Measurements from ENCODE around the gene WDR20.

WDR20 gene

DNA sequence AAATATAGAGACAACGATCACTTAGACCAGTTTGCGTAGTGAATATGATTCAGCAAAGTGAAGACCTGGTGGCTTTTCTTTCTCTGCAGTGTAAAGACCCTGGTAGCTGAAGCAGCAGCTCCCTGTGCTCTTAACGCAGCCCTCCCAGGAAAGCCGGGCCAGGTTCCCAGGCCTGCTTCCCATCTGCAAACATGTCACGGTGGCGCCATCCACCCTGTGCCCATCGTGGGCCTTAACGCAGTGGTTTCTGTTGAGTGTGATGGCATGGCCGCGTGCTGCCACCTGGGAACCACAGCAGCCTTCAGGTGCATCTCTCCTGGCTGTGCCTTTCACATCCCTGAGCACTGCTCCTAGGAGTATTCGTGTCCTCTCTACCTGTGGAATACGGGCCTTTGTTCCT, 71.5 kb downstream of the WDR20 start:
- Histone ChIP-seq H3K36me3 (ENCODE audit: insufficient read depth, low read length) (peaks cover 44% of the 10 kb centered on the region; the same call in 1 of the 2 replicates), H3K79me2 (ENCODE audit: insufficient read depth, low read length) (0 out of 2 replicates have a peak, but pooled peaks cover 8% of the 10 kb centered on the region), H2AFZ (ENCODE audit: low read length) (no peak overlapping the region), H3K9ac (ENCODE audit: low read depth, low read length, poor library complexity, severe bottlenecking) (no peak overlapping the region), H3K27me3 (ENCODE audit: insufficient read depth, low read length, poor library complexity, severe bottlenecking) (no peaks in the 10 kb centered on the region), H3K9me3 (ENCODE audit: insufficient read depth, low read depth, low read length) (no peaks in the 10 kb centered on the region), H3K4me1 (ENCODE audit: insufficient read depth, low read length, poor library complexity, severe bottlenecking) (no peaks in the 10 kb centered on the region), H3K4me3 (ENCODE audit: low read length, poor library complexity, severe bottlenecking) (no peak overlapping the region), H3F3A (ENCODE audit: low read depth) (no peaks in the 10 kb centered on the region), H4K20me1 (ENCODE audit: insufficient read depth, low read length, poor library complexity, severe bottlenecking) (no peaks in the 10 kb centered on the region), H3K4me2 (ENCODE audit: low read depth, low read length, poor library complexity, severe bottlenecking) (no peak overlapping the region), H3K9me2 (replicated peaks; ENCODE audit: low read depth, low read length) (no peaks in the 10 kb centered on the region)
- TF ChIP-seq CTCF (conservative IDR thresholded peaks at IDR 0.05; ENCODE audit: low read length), result no peak
- TF ChIP-seq EZH2phosphoT487 (IDR thresholded peaks at IDR 0.05; ENCODE audit: borderline replicate concordance), result no peak

GRCh38 chr14:102212356-102212755, 72.7 kb downstream of the WDR20 start:
- Histone ChIP-seq H3K36me3 (ENCODE audit: insufficient read depth, low read length) (peaks cover 44% of the 10 kb centered on the region; the same call in 1 of the 2 replicates), H3K9me3 (ENCODE audit: insufficient read depth, low read depth, low read length) (no peaks in the 10 kb centered on the region), H3K4me1 (ENCODE audit: insufficient read depth, low read length, poor library complexity, severe bottlenecking) (no peaks in the 10 kb centered on the region), H4K20me1 (ENCODE audit: insufficient read depth, low read length, poor library complexity, severe bottlenecking) (no peaks in the 10 kb centered on the region), H3K27me3 (ENCODE audit: insufficient read depth, low read length, poor library complexity, severe bottlenecking) (no peaks in the 10 kb centered on the region), H3K4me3 (ENCODE audit: low read length, poor library complexity, severe bottlenecking) (no peak overlapping the region), H3K9ac (ENCODE audit: low read depth, low read length, poor library complexity, severe bottlenecking) (no peak overlapping the region), H3K4me2 (ENCODE audit: low read depth, low read length, poor library complexity, severe bottlenecking) (no peak overlapping the region), H3K79me2 (ENCODE audit: insufficient read depth, low read length) (no peaks in the 10 kb centered on the region), H2AFZ (ENCODE audit: low read length) (no peak overlapping the region), H3K9me2 (replicated peaks; ENCODE audit: low read depth, low read length) (no peaks in the 10 kb centered on the region), H3F3A (ENCODE audit: low read depth) (no peaks in the 10 kb centered on the region)
- no peak for TF ChIP-seq CTCF (conservative IDR thresholded peaks at IDR 0.05; ENCODE audit: low read length)
- TF ChIP-seq EZH2phosphoT487 (IDR thresholded peaks at IDR 0.05; ENCODE audit: borderline replicate concordance), result no peak

GRCh38 chr14:102212845-102213244, 73.1 kb downstream of the WDR20 start:
- no peak overlapping the region for H2AFZ ChIP-seq (ENCODE audit: low read length)
- H3K9me2 ChIP-seq (replicated peaks; ENCODE audit: low read depth, low read length), result no peaks in the 10 kb centered on the region
- no peaks in the 10 kb centered on the region for H3K4me1 ChIP-seq (ENCODE audit: insufficient read depth, low read length, poor library complexity, severe bottlenecking)
- H4K20me1 ChIP-seq (ENCODE audit: insufficient read depth, low read length, poor library complexity, severe bottlenecking), result no peaks in the 10 kb centered on the region
- H3K4me3 ChIP-seq (ENCODE audit: low read length, poor library complexity, severe bottlenecking), result no peak overlapping the region
- H3K79me2 ChIP-seq (ENCODE audit: insufficient read depth, low read length), result no peaks in the 10 kb centered on the region
- H3F3A ChIP-seq (ENCODE audit: low read depth), result no peaks in the 10 kb centered on the region
- no peak for TF ChIP-seq CTCF (conservative IDR thresholded peaks at IDR 0.05; ENCODE audit: low read length)
- no peak for TF ChIP-seq EZH2phosphoT487 (IDR thresholded peaks at IDR 0.05; ENCODE audit: borderline replicate concordance)
- no peaks in the 10 kb centered on the region for H3K27me3 ChIP-seq (ENCODE audit: insufficient read depth, low read length, poor library complexity, severe bottlenecking)
- no peak overlapping the region for H3K9ac ChIP-seq (ENCODE audit: low read depth, low read length, poor library complexity, severe bottlenecking)
- H3K4me2 ChIP-seq (ENCODE audit: low read depth, low read length, poor library complexity, severe bottlenecking), result no peak overlapping the region
- no peaks in the 10 kb centered on the region for H3K9me3 ChIP-seq (ENCODE audit: insufficient read depth, low read depth, low read length)
- peaks cover 44% of the 10 kb centered on the region; the same call in 1 of the 2 replicates for H3K36me3 ChIP-seq (ENCODE audit: insufficient read depth, low read length)

Data from Loucy (cell line).